H1 (cell line): ENCODE results near the gene PTPN12. TPM values are rescaled to one million over a fixed set of nuclear protein-coding genes. Genes with fewer than 3 reads are reported as not detected.

Source experiments
- CTCF ChIA-PET: fragments of 300-600 bp; sonication (Branson Sonifier 250); formaldehyde crosslinking; loops from one replicate; lab custom pipeline; 2021; ENCODE audit not compliant: partially characterized antibody; lab: Charles Lee
- POLR2A ChIA-PET: fragments of 300-600 bp; sonication (Branson Sonifier 250); formaldehyde crosslinking; loops from one replicate; lab custom pipeline; 2021; ENCODE audit warnings: inconsistent platforms; ENCODE audit not compliant: partially characterized antibody; lab: Charles Lee
- DNase-seq, 2 experiments: peaks; one replicate each; pipeline versions ENCODE4 v3.0.0 to v3.0.0-alpha.2; 2010 to 2022; ENCODE audit warnings: low spot score in 2 of 2, low read depth in 1 of 2, mixed read lengths in 1 of 2
- FAIRE-seq: peaks from 2 replicates; lab custom pipeline; 2011; peaks lifted over from hg19 to GRCh38; lab: Jason Lieb, UNC
- H2AFZ ChIP-seq: 2 replicates; pipeline ENCODE4 v1.8.1; 2012; ENCODE audit warnings: low read length, inconsistent platforms
- H2AK5ac ChIP-seq: 2 replicates; pipeline ENCODE4 v1.6.1; 2013; ENCODE audit warnings: low read depth, low read length
- H2BK120ac ChIP-seq: replicated peaks from 2 replicates; pipeline ENCODE3; 2013; ENCODE audit warnings: low read depth, low read length, inconsistent platforms
- H2BK12ac ChIP-seq: 2 replicates; pipeline ENCODE4 v1.6.1; 2013; ENCODE audit warnings: low read depth, low read length
- H2BK15ac ChIP-seq: 2 replicates; pipeline ENCODE4 v1.6.1; 2013; ENCODE audit warnings: low read length
- H2BK20ac ChIP-seq: 2 replicates; pipeline ENCODE4 v1.6.1; 2013; ENCODE audit warnings: low read length
- H2BK5ac ChIP-seq: 2 replicates; pipeline ENCODE4 v1.6.1; 2013; ENCODE audit warnings: low read depth, low read length
- H3K14ac ChIP-seq: 2 replicates; pipeline ENCODE4 v1.6.1; 2013; ENCODE audit warnings: inconsistent platforms; ENCODE audit not compliant: insufficient read length
- H3K18ac ChIP-seq: 2 replicates; pipeline ENCODE4 v1.6.1; 2013; ENCODE audit warnings: low read length; ENCODE audit errors: extremely low read depth
- H3K23ac ChIP-seq: 2 replicates; pipeline ENCODE4 v1.6.1; 2013; ENCODE audit warnings: inconsistent platforms; ENCODE audit not compliant: insufficient read length
- H3K23me2 ChIP-seq: 2 replicates; pipeline ENCODE4 v1.6.1; 2013; ENCODE audit warnings: low read depth, low read length
- H3K27ac ChIP-seq: 2 replicates; pipeline ENCODE4 v1.6.1; 2011; ENCODE audit warnings: low read depth, low read length, inconsistent platforms
- H3K27me3 ChIP-seq, 4 experiments: replicated peaks in 1 of 4; 1 replicate in 1 of 4; 2 replicates in 3 of 4; pipeline versions ENCODE4 v1.6.1 to v1.8.1; 2011 to 2013; ENCODE audit warnings: low read length in 3 of 4, mild to moderate bottlenecking in 3 of 4, inconsistent platforms in 2 of 4, mixed read lengths in 2 of 4, moderate library complexity in 1 of 4; ENCODE audit not compliant: control insufficient read depth in 3 of 4, insufficient read depth in 3 of 4; ENCODE audit errors: extremely low read depth in 1 of 4
- H3K36me3 ChIP-seq, 4 experiments: 2 replicates each; pipeline versions ENCODE4 v1.6.1 to v1.8.1; 2011 to 2013; ENCODE audit warnings: mild to moderate bottlenecking in 4 of 4, low read length in 3 of 4, moderate library complexity in 2 of 4, control low read depth in 1 of 4, inconsistent platforms in 1 of 4; ENCODE audit not compliant: insufficient read depth in 4 of 4, control insufficient read depth in 2 of 4
- H3K4ac ChIP-seq: replicated peaks from 2 replicates; pipeline ENCODE3; 2013; ENCODE audit warnings: low read length, low read depth, mixed read lengths, inconsistent platforms; ENCODE audit not compliant: insufficient read length
- H3K4me1 ChIP-seq, 4 experiments: replicated peaks in 1 of 4; 1 replicate in 1 of 4; 2 replicates in 3 of 4; pipeline versions ENCODE4 v1.6.1 to v1.8.1; 2011 to 2013; ENCODE audit warnings: low read length in 3 of 4, inconsistent platforms in 2 of 4, mixed read lengths in 1 of 4; ENCODE audit not compliant: insufficient read depth in 4 of 4, control insufficient read depth in 3 of 4
- H3K4me2 ChIP-seq, 2 experiments: 2 replicates each; pipeline versions ENCODE4 v1.6.1 to v1.8.1; 2011 to 2013; ENCODE audit warnings: low read depth in 2 of 2, low read length in 2 of 2, control low read depth in 1 of 2, inconsistent platforms in 1 of 2, mild to moderate bottlenecking in 1 of 2; ENCODE audit not compliant: insufficient read depth in 1 of 2
- H3K4me3 ChIP-seq, 4 experiments: fragments of 200-600, 300-600 bp in 1 of 4; sonication (generic), shearing (Covaris generic), sonication (Bioruptor Twin) in 1 of 4; 2 replicates each; pipeline versions ENCODE4 v1.5.1 to v1.8.1; 2011 to 2016; ENCODE audit warnings: low read length in 4 of 4, low read depth in 3 of 4, control low read depth in 2 of 4, inconsistent platforms in 2 of 4, mild to moderate bottlenecking in 2 of 4, mixed read lengths in 1 of 4, moderate library complexity in 1 of 4; ENCODE audit not compliant: insufficient read depth in 2 of 4; ENCODE audit errors: extremely low read depth in 1 of 4
- H3K56ac ChIP-seq: replicated peaks from 2 replicates; pipeline ENCODE3; 2013; ENCODE audit warnings: low read depth, mild to moderate bottlenecking, mixed read lengths, low read length, inconsistent platforms; ENCODE audit not compliant: insufficient read length
- H3K79me1 ChIP-seq: 2 replicates; pipeline ENCODE4 v1.6.1; 2013; ENCODE audit warnings: low read depth, low read length, control low read depth
- H3K79me2 ChIP-seq, 2 experiments: 2 replicates each; pipeline versions ENCODE4 v1.6.1 to v1.8.1; 2012 to 2013; ENCODE audit warnings: low read length in 2 of 2, mild to moderate bottlenecking in 2 of 2, inconsistent platforms in 1 of 2; ENCODE audit not compliant: insufficient read depth in 2 of 2, control insufficient read depth in 1 of 2
- H3K9ac ChIP-seq, 4 experiments: replicated peaks in 1 of 4; 1 replicate in 1 of 4; 2 replicates in 3 of 4; pipeline versions ENCODE4 v1.6.1 to v1.8.1; 2011 to 2013; ENCODE audit warnings: low read depth in 3 of 4, low read length in 3 of 4, control low read depth in 2 of 4, mild to moderate bottlenecking in 2 of 4, moderate library complexity in 2 of 4, inconsistent platforms in 1 of 4; ENCODE audit errors: extremely low read depth in 1 of 4
- H3K9me3 ChIP-seq, 2 experiments: 2 replicates each; pipeline versions ENCODE4 v1.6.1 to v1.8.1; 2012 to 2013; ENCODE audit warnings: mild to moderate bottlenecking in 2 of 2, moderate library complexity in 2 of 2, control low read depth in 1 of 2, inconsistent platforms in 1 of 2, low read depth in 1 of 2, low read length in 1 of 2, mixed read lengths in 1 of 2; ENCODE audit not compliant: insufficient read depth in 2 of 2
- H4K20me1 ChIP-seq, 2 experiments: replicated peaks in 1 of 2; 2 replicates each; pipeline versions ENCODE3 to v1.8.1; 2011 to 2013; ENCODE audit warnings: inconsistent platforms in 2 of 2, low read length in 2 of 2, mild to moderate bottlenecking in 1 of 2; ENCODE audit not compliant: insufficient read depth in 2 of 2, control insufficient read depth in 1 of 2
- H4K5ac ChIP-seq: 2 replicates; pipeline ENCODE4 v1.6.1; 2013; ENCODE audit warnings: low read length, low read depth, mixed read lengths, inconsistent platforms; ENCODE audit not compliant: insufficient read length
- H4K8ac ChIP-seq: 2 replicates; pipeline ENCODE4 v1.8.0; 2013; ENCODE audit warnings: mild to moderate bottlenecking, moderate library complexity, low read length, inconsistent platforms; ENCODE audit not compliant: insufficient read depth; ENCODE audit errors: extremely low read depth
- H4K91ac ChIP-seq: replicated peaks from 2 replicates; pipeline ENCODE3; 2013; ENCODE audit warnings: low read length, mixed read lengths, inconsistent platforms; ENCODE audit not compliant: insufficient read length
- CBX8 ChIP-seq: fragments of 300-800, 300-1000 bp; sonication (generic); IDR thresholded peaks from 2 replicates; pipeline ENCODE4 v1.7.1; 2016; ENCODE audit warnings: low read depth, low read length, borderline replicate concordance
- JUND ChIP-seq: IDR thresholded peaks from 2 replicates; pipeline ENCODE4 v1.6.1; 2011; ENCODE audit warnings: mild to moderate bottlenecking, improper control_type of control experiment, low read length
- SP4 ChIP-seq: IDR thresholded peaks from 2 replicates; pipeline ENCODE4 v1.6.1; 2012; ENCODE audit warnings: low read length, inconsistent platforms
- TAF7 ChIP-seq: optimal IDR thresholded peaks from 2 replicates; pipeline ENCODE3; 2011; ENCODE audit warnings: low read depth, mild to moderate bottlenecking, inconsistent platforms, low read length, moderate library complexity, borderline replicate concordance
- TCF12 ChIP-seq: IDR thresholded peaks from 2 replicates; pipeline ENCODE4 v1.6.1; 2011; ENCODE audit warnings: low read depth, mild to moderate bottlenecking, low read length
- WGBS, 2 experiments: shearing (Covaris generic) in 1 of 2; methylation state at CpG; one replicate each; pipeline versions ENCODE4 v1.1.6 to v1.1.7; 2013 to 2015; ENCODE audit warnings: low lambda C conversion rate in 2 of 2, mixed read lengths in 2 of 2, inconsistent platforms in 1 of 2, low coverage in 1 of 2, missing lambda C conversion rate in 1 of 2; ENCODE audit not compliant: insufficient replicate concordance in 2 of 2, insufficient coverage in 1 of 2, insufficient read length in 1 of 2; ENCODE audit errors: extremely low coverage in 1 of 2, missing lambda C conversion rate in 1 of 2; 5-methylcytosine and 5-hydroxymethylcytosine counted together
- polyA plus RNA-seq, 7 experiments: library from polyadenylated mRNA; depleted of rRNA in 3 of 7; stranded (reverse) in 5 of 7; unstranded in 2 of 7; fragments of >200 nt in 5 of 7; fragments of 200-250 nt in 2 of 7; gene quantifications; 1 replicate in 5 of 7; 2 replicates in 1 of 7; 4 replicates in 1 of 7; pipeline versions ENCODE4 v1.2.1 to v1.2.3, GENCODE V29; 2011 to 2013; ENCODE audit warnings: missing spikeins in 2 of 7, mixed read lengths in 2 of 7
- total RNA-seq: library from RNA; stranded (reverse); fragmentation: NEBNext Ultra II Directional; extraction: Animal tissue kit (Norgen Biotek cat#: 25700); gene quantifications from 2 replicates; pipeline ENCODE4 v1.2.1, GENCODE V29; 2021

The PTPN12 gene
- total and polyA plus RNA-seq, 2 of the 8 experiments (the other 6 are each of a cell fraction or from before 2014, with no cell fraction given), result 39.7 to 132 TPM

- no peak overlapping the region for H4K91ac ChIP-seq
- H3K56ac ChIP-seq, result no peak overlapping the region
- H3K18ac ChIP-seq, result no peak overlapping the region
- no peaks in the 10 kb centered on the region for H3K36me3 ChIP-seq
- H2BK15ac ChIP-seq, result no peak overlapping the region
- no peaks in the 10 kb centered on the region for H3K79me1 ChIP-seq
- H3K27me3 ChIP-seq, result no peaks in the 10 kb centered on the region
- TF ChIP-seq CBX8 (no peak), JUND (no peak), SP4 (no peak), TAF7 (no peak), TCF12 (no peak)
- no peak overlapping the region for H3K9ac ChIP-seq
- no peak overlapping the region for H2AK5ac ChIP-seq
- peak overlapping the region; percentile 63 to 78; a peak in 2 of 4 replicates for H3K4me2 ChIP-seq
- peaks cover 37 to 79% of the 10 kb centered on the region in 2 experiments for H3K79me2 ChIP-seq
- ChIA-PET CTCF (interaction anchor here (0.7 kb wide), 1 partner anchor 123 kb away, joined by 3 read pairs; no protein-coding TSS in a partner anchor), POLR2A (interaction anchor here (0.7 to 1.2 kb wide), 4 partner anchors 9 to 54 kb away, joined by 3 to 5 read pairs (median 4); no protein-coding TSS in a partner anchor)
- no peak overlapping the region for H2AFZ ChIP-seq
- no peak overlapping the region for H3K27ac ChIP-seq
- no peak overlapping the region for H2BK120ac ChIP-seq
- DNase-seq, result no peak
- 87% methylated on average over 4 of the region's 4 CpGs; no CpG with 5 or more reads in 1 of the 2 experiments for WGBS, 2 experiments
- no peak overlapping the region for H3K4me3 ChIP-seq
- H3K14ac ChIP-seq, result no peak overlapping the region
- FAIRE-seq, result no peak
- no peak overlapping the region for H3K4ac ChIP-seq
- peaks cover 0 to 3% (median 2%) of the 10 kb centered on the region in 4 experiments; a peak in 3 of 7 replicates for H3K4me1 ChIP-seq
- H4K8ac ChIP-seq, result no peak overlapping the region
- no peak overlapping the region for H2BK20ac ChIP-seq
- H3K23me2 ChIP-seq, result peaks cover 5% of the 10 kb centered on the region; the same call in 1 of the 2 replicates
- H2BK5ac ChIP-seq, result no peak overlapping the region
- H4K5ac ChIP-seq, result no peak overlapping the region
- peaks cover 22 to 28% of the 10 kb centered on the region in 2 experiments for H4K20me1 ChIP-seq
- H3K23ac ChIP-seq, result no peak overlapping the region
- H2BK12ac ChIP-seq, result no peak overlapping the region
- H3K9me3 ChIP-seq, result no peaks in the 10 kb centered on the region
These were observed 3.3 kb downstream of the PTPN12 start for GRCh38 chr7:77540402-77540822.
